GM19467 (cell line): ENCODE data around the gene TPM2.

Source experiments
- ATAC-seq: cut with Tn5 transposase; IDR thresholded peaks from one replicate; pipeline ENCODE4 v1.9.1; 2021; ENCODE audit warnings: mild to moderate bottlenecking, moderate library complexity; ENCODE audit not compliant: unreplicated experiment

Gene TPM2

DNA sequence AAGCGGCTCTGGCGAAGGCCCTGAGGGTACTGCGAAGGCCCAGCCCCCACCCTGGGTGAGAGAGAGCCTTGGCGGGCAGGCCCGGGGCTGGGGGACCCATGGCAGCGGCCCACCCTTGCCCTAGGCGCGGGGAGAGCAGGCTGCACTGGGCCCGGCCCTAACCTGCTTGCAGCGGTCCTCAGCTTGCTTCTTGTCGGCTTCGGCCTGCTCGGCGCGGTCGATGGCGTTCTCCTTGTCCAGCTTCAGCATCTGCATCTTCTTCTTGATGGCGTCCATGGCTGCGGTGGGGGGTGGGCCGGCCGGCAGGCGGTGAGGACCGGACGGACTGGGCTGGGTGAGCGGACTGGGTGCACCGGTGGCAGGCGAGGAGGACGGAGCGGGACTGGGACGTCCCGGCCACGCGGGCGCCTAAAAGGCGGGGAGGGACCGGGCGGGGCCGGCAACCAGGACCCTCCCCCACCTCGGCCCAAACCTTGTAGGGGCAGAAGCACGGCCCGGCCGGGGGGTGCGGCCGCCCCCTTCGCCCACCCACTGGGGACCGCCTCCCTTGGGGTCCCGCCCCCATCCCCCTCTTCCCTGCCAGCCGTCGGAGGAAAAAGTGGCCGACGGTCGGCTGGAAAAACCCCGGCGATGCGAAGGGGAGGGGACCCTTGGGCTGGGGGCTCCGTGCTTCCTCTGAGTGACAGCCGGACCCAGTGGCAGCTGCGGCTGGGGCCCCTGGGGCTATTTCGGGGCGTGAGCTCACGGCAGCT, at the start of gene TPM2:
TPM2 (minus strand) TSS at position 384 of the 752 bp plus-strand sequence; CDS start at position 276, 108 bp downstream.
- ATAC-seq = no peak

DNA sequence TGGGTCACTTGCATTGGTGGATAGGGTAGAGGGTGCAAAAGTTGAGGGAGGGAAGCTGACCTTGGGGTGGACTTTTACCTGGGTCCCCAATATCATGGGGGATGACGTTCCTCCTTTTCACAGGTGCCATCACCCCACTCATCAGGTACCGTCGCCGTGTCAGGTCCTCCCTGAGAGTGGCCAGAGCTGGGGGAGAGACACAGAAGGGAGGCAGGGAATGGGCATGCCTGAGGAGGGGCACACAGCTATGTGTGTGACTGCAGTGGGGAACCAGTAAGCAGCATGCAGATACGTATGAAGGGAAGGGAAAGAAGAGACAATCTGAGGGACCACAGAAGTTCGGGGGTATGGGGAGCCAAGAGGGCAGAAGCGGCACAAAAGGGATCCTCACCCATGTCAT, 49.2 kb upstream of the TPM2 start:
- ATAC-seq = no peak

DNA sequence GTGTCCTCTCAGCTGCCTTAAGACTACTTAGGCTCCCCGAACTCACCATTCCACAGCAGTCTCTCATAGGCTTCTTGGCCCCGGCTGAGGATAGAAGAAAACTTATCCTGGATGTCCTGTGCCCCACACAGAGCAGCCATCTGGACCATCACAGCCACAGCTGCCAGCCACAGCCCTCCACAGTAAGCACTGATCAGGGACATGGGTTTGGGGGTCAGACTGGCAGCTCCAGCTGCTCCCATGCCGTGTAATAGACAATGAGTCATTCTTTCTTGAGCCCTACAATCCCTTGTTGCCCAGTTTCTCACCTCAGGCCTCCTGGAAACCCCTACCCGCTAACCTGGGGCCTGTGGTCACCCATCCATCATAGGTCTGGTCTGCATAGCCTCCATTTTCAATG, 48.5 kb upstream of the TPM2 start:
- ATAC-seq = no peak

DNA sequence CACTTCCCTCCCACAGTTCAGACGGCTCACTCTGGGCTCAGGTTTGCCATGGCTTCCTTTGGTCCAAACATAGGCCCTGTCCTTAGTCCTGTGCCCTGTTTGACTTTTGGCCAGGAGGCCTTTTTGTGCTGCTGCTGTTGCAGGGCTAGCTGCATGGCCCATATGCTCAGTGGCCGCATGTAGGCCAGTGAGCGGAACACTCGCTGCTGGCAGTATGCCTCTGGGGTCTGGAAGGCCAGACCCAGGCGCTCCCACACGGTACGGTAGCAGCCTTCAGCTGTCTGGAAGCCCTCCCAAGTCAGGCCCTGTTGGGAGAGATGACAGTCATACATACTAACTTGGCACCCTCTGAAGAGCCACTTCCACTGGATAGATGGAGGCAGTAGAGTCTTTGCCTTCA, 47.4 kb upstream of the TPM2 start:
- ATAC-seq = no peak

DNA sequence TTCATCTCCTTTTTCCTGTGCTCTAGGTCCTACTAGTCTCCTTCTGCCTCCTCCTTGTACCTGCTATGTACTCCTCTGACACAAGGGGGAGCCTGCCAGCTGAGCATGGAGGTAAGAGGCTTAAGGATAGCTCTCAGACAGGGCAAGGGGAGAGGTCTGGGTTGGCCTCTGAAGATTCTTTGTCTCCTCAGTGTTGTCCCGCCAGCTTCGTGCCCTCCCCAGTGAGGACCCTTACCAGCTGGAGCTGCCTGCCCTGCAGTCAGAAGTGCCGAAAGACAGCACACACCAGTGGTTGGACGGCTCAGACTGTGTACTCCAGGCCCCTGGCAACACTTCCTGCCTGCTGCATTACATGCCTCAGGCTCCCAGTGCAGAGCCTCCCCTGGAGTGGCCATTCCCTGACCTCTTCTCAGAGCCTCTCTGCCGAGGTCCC, 46.5 kb upstream of the TPM2 start:
- ATAC-seq = no peak

DNA sequence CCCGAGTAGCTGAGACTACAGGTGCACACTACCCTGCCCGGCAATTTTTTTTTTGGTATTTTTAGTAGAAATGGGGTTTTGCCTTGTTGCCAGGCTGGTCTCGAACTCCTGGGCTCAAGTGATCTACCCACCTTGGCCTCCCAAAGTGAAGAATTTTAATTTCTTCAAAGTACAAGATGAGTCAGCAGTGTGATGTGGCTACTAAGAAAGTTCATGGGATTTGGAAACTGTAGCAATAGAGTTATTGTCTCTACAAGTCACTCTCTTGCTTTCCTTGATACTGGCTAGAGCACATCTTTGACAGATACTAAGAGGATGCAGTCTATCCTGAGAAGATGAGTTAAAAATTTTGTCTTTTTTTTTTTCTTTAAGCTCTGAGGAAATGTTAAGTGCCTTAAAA, 44.4 kb upstream of the TPM2 start:
- no peak for ATAC-seq

DNA sequence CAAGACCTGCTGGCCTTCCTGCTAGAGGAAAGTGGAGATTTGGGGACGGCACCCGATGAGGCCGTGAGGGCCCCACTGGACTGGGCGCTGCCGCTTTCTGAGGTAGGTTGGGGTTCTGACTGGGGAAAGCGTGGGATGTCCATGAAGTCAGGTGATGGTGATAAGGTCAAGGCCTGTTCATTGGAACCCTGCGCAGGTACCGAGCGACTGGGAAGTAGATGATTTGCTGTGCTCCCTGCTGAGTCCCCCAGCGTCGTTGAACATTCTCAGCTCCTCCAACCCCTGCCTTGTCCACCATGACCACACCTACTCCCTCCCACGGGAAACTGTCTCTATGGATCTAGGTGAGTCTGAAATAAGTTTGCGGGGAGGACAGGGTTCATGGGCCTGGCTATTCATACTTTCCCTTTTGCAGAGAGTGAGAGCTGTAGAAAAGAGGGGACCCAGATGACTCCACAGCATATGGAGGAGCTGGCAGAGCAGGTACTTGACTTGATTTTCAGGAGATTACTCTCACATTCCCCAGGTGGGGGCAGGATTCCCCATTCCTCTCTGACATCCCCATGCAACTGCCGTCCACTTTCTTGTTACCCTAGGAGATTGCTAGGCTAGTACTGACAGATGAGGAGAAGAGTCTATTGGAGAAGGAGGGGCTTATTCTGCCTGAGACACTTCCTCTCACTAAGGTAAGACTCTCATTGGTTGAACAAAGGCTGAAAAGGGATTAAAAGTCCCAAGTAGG, 43.2 kb upstream of the TPM2 start:
- ATAC-seq = no peak

DNA sequence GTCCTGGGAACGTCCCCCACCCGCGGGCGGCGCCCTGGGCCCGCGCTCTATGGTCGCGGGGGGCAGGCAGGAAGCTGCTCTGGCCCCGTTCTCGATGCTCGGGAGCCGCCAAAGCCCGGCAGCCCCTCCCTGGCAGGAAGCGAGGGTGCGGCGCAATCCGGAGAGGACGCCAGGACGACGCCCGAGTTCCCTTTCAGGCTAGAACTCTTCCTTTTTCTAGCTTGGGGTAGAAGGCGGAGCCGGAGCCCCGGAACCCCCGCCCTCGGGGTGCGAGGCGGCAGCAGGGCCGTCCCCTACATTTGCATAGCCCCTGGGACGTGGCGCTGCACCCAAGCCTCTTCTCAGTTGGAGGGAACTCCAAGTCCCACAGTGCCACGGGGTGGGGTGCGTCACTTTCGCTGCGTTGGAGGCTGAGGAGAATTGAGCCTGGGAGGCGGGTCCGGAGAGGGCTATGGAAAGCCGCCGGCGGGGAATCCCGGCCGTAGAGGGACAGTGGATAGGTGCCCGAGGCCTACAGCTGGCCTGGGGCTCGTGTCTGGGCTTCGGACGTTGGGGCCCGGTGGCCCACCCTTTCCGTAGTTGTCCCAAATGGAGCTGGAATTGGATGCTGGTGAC, 42.6 kb upstream of the TPM2 start, which contains the start of the genes CREB3 and TLN1:
CREB3 (plus strand) TSS at position 482 of the 615 bp plus-strand sequence; CDS start at position 589, 107 bp downstream.
TLN1 (minus strand) TSS at position 11 of the 615 bp plus-strand sequence. CDS start 6,501 bp downstream, outside the sequence.
- ATAC-seq = peak; percentile 78

DNA sequence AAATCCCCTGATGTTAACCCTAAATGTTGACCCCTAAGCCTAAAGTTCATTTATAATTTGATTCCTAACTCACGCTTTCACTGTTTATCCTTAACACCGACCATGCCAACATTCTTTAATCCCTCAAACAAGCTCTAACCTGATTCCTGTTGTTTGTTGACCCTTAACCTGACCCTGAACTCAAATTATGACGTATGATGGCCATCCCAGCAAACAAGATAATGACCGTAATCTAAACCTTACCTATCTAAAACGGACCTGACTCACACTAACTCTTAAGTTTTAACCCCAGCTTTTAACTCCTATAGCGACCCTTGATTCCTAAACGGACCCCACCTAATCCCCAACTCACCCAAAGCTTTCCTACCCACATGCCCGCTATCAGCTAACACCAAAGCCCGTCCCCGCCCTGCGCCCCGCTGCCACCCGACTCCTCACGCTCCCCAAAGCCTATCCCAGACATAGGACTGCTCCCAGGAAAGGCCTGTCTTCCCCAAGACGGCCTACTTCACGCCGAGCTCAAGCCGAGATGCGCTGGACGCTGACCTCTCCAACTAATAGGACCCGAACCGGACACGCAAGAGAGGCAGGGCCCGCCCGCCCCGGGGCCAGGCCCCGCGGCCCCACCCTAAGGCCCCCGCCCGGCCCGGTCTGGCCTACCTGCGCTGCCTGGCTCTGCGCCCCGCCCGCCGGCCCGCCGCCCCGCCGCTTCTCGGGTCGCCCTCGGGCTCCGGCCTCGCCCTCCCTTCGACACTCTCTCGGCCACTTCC, 41.9 kb upstream of the TPM2 start:
- ATAC-seq = no peak

DNA sequence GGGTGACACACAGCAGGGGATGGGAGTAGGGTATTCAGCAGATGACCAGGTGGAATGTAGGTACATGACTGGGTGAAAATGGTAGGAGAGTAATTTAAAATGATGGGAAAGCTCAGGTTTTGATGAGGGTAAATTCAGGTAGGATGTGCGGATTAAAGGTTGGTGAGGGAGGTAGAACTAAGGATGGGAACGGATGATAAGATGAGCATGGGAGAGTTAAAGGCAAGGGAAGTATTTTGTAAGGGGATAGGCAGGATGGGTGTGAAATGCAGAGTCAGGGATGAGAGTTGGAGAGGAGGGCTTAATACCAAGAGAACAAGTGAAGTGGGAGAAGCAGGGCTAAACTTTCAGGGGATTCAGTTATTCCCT, 40.7 kb upstream of the TPM2 start:
- no peak for ATAC-seq

DNA sequence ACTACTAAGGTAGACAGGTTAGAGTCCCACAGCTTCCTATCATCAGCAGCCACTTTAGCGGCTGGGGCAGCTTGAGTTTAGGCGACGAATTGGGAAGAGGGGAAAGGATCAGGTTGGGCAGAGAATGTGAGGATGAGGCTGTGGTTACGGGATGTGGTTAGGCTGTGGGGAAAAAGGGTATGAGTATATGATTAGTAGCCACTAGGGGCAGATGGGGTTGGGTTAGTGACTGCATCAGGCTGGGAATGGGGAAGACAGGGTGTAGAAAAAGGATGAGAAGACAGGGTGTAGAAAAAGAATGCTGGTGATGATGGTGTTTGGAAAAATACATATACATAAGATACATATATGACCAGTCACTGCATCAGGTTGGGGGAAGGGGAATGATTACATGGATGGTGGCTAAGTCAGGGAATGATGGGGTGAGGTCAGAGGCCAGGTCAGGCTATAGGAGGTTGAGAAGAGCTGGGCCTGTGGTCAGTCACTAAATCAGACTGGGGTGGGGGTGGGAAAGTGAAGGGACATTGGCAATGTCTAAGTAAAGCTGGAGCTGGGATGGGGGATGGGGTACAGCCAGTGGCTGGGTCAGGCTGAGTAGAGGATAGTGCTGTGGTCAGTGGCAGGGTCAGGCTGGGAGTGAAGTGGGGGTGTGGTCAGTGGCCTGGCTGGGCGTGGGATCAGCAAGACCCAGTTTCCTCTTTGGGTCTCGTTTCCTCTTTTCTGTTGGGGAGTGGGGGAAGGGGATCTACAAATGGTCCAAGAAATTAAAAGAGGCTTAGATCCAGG, 40.2 kb upstream of the TPM2 start:
- ATAC-seq = no peak

DNA sequence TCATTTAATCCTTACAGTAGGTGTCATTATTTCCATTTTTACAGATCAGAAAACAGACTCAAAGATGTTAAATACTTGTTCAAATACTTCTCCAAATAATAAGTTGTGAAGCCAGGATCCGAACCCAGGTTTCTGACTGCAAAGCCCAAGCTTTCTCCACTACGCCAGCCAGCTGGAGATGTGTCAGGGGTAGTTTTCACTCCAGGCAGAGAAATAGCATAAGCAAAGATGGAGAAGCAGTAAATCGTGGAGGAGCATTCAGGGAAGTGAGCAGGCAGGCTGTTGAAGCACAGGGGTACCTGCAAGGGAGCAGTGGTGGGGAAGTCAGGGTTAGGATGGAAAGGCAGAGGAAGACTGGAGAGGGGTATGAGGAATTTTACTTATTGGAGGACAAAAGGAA, 39.4 kb upstream of the TPM2 start:
- no peak for ATAC-seq

DNA sequence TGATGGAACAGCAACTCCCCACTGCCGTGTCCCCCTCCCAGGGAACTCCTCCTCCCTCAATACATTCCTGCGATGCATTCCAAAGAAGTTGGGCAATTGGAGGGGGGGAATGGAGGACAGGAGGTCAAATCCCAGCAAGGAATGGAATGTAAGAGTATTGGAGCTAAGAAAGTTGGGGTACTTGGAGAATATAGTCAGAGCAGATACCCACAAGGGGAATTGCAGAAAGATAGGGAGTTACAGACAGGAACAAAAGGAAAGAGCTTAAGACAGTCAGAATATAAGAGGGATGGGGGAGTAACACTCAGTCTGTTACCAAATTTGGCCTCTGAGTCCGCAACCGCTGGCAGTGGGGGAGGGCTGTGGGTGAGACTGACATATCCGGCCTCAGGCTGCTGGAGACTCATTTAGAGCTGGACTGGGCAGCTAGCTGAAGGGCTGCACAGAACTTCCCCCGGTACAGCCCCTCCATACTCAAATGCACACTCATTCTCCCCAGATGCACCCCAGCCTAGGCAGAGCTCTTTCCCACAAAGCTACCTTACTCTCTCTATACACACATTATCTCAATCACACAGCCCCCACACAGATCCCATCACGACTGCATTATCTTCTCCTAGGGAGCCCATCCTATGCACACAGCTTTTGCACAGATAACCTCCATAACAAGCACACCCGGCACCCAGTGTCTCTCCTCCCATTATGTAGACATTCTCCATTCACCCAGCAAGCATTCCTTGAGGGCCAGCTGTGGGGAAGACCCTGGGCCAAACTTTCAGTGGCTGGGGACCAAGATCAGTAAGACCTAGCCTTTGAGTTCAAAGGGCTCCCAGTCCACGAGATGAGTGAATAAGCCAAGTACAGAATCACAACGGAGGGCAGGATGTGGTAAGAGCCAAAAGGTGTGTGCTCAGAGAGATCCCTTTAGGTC, 38.6 kb upstream of the TPM2 start:
- ATAC-seq = no peak

DNA sequence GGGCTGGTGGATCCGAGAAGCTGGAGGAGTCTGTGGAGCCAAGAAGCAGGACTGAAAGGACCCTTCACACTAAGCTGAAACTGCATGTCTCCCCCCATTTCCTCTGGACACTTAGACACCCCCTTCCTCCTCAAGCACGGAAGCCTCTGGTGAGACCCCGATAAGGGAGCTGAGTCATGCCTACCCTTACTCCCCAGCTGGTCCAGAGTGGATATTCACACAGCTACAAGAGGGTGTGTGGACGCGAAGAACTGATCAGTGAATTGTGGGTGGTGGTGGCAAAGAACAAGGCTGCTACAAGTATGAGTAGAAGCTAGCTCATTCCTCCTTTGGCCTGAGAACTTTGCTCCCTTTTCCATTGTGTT, 37.9 kb upstream of the TPM2 start:
- ATAC-seq = no peak

DNA sequence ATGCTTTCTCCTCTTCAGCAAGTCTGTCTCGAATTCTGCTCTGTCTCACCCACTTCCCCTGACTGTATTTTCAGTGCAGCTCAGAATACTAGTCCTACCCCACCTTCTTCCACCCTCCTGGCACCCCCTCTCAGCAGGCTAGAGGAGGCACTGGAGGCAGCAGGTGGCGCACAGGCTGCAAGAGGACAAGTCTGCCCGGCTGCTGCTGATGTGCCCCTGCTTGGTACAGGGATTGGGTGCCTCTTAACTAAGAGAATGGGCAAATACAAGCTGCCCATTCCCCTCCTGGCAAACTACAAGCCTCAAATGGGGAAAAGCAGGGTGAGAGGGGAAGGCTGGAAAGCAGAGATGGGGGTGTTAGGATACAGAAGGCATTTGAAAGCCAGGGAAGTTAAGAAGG, 37.2 kb upstream of the TPM2 start:
- ATAC-seq = no peak

DNA sequence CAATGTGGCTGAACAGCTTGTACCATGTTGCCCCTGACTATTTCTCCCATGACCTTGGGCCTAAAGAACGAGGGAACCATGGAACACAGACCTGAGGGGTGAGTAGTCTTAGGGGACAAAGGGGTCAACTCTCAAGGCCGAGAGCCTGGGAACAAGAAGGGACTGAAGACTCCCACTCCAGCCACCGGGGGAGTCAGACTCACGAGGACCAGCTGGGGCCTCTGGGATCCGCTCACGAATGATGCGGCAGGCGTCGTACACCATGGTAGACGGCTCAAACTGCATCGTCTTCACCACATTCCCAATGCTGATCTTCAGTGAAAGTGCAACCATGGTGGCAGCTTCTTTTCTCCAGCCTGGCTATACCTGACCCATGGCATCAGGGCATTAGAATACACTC, 35.6 kb upstream of the TPM2 start:
- ATAC-seq = no peak

DNA sequence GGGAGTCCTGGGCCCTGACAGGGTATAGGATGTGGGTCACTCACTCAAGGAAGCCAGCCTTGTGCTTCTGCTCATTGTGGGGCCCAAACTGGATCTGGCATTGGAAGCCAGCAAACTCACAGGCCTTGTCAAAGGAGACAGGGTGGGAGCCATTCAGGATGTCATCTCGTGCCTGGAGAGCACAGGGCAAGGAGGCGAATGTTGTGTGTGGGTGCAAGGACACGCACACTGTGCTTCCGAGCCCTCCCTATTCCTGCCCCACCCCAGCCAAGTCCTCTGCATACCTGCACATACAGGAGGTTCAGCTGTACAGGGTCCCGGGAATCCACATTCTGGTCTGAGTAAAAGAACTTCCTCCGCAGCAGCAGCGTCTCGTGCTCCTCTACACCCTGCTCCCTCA, 34.2 kb upstream of the TPM2 start:
- no peak for ATAC-seq

DNA sequence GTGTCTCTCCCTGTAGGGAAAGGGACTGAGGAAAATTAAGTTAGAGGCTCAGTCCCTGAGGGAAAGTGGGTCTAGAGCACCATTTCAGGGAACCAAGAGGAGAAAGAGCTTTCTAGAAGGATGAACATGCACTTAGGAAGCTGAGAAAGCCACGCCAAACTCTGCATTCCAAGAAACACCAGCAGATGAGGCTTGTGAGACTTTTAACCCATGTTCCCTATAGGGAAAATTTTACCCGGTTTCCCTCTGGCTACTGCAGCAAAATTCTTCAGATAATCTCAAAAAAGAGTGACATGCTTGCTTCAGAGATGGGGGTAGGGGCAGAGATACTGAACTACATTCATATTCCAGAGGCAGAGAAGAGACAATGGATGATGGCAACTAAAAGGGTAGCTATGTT, 33.7 kb upstream of the TPM2 start:
- no peak for ATAC-seq

DNA sequence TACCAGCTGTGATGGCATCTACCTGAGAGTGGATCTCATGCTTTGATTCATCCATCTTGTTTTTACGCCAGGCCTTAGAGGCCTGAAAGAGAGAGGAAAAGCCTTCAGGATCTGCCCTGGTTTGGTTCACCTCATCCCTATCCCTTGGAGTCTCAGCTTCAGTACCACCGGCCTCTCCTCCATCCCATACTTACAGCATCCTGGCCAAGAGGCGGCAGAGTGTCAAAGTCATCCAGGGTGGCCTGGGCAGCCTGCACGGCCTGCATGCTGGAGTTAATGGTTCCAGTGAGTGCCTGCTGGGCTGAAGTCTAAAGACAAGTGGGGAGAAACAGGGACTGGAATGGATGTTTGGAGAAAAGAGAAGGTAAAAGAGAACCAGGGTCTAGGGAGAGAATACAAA, 29.8 kb upstream of the TPM2 start:
- ATAC-seq = no peak
